ENCODE results near the gene AIF1.

DNA sequence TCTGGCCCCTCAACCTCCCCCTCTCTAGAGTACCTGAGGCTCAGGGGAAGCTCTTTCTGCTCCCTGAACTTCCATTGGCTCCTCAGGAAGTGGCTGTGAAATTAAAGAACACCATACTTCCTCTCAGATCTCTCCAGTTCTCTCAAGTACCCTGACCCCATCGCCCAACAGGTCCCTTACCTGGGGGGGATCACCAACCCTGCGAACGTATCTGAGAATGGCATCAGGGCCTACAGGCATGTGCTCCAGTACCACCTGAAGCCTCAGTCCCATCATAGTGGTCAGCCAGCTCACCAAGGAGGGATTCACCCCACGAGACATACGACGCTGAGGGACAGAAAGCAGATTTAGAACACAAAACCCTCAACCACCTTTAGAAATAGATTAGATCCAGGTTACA is 25.6 kb downstream of the AIF1 start:
- TF ChIP-seq GATA2 (IDR thresholded peaks at IDR 0.05; ENCODE audit: low read depth, low read length) (no peak), GATA3 (IDR thresholded peaks at IDR 0.05; ENCODE audit: low read depth, low read length) (no peak)

Measured in SH-SY5Y (cell line).